Skeletal muscle cell (primary cell): Measurements from ENCODE around the gene FOCAD.

ENCODE experiments used
- DNase-seq: peaks from one replicate; pipeline ENCODE4 v3.0.0-alpha.2; 2010; ENCODE audit warnings: low read depth
- H3K4me3 ChIP-seq: 2 replicates; pipeline ENCODE4 v1.5.1; 2011; ENCODE audit warnings: low read depth, mild to moderate bottlenecking, control low read depth, low read length, moderate library complexity

Gene FOCAD

DNA sequence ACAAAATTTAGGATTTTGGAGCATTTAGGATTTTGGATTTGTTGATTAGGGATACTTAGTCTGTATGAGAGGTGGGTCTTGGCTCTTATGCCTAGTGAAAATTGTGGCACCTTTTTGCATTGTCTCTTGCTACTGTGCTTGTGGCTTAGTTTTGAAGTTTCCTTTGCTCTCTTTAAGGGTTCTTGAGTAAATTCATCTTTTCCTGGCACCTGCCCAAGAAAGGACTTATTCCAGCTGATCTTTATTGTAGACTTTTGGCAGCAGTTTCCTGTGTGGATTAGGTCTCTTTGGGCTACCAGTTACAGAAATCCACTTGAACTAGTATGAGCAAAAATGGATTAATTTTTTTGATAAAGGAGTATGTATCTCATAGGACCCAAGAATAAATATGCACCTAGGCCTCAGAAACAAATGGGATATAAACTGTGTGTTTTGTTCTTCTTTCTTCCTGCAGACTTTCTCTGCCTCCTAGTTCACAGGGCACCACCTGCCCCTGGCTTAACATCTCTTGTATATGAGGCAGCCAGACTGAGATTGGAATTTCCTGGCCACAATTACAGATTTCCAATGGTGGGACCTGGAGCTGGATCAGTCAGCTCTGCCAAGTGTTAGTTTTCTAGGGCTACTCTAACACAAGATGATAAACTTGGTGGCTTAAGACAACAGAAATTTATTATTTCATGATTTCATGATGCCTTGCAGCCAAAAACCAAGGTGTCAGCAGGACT is 44.6 kb downstream of the FOCAD start:
- no peak overlapping the region for H3K4me3 ChIP-seq
- peak; percentile 6 for DNase-seq

DNA sequence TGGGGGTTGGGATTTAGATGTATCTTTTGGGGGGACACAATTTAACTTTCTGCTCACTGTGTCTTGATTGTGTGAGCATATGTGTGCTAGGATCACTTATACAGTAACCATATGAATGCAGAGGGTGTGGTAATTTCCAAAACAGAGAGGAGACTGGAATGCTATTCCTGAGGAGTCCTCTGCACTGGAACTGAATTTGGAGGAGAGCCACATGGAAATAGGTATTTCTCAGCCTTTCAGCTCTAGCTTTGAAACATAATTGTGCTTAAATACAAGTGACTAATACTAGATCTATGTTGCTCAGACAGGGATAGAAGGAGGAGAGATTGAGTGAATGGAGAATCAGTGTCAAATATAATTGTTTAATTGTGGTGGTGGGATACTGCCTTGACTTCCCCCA is 45.5 kb downstream of the FOCAD start:
- DNase-seq = no peak
- H3K4me3 ChIP-seq = no peak overlapping the region

DNA sequence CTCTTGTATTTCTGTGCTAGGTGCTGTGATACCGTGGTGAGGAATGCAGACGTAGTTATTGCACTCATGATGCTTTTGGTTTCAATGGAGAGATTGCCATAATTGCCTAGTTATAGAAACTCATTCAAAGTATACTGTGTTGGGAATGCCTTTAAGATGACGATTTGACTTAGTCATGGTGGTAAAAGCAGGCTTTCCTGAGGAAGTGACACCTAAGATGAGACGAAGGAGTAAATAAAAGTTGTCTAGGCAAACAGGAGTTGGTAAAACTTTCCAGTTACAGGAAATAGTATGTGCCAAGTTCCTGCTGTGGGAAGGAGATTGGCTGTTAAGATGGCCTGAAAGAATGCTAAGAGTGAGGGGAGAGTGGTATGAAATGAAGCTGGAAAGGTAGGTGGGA is 48.1 kb downstream of the FOCAD start:
- H3K4me3 ChIP-seq = no peak overlapping the region
- peak; percentile 20 for DNase-seq

DNA sequence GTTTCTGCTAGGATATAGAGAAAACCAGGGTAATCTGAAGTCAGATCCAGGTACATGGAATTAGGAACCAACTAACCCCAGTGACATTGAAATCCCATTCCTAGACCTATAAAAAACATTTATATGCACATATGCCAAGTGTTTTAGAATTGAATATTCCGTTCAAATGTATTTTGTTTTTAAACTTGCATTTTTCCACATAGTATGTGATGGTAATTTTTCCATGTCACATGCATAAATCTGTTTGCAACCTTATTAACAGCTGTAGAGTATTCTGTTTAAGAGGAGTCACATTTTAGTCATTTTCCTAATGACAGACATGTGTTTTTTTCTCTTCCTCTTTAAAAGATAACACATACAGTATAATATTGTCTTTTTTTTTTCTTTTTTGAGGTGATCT is 50.2 kb downstream of the FOCAD start:
- no peak overlapping the region for H3K4me3 ChIP-seq
- DNase-seq = no peak

DNA sequence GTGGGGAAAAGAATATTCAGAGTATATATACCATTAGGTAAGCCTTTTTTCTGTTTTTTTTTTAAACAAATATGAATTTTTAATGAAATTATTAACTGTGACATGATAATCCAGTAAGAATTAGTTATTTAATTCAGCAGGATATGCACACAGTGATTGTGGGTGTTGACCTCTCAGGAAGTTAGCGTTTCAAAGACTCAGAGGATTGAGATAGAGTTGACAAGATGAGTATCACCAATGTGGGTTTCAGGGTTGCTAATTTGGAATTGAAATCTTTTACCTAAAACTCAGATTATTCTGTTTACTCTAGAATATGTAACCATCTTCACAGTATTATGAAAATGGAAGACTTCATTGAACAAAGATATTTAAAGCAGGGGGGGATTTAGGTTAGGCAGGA is 56.2 kb downstream of the FOCAD start:
- DNase-seq = no peak
- no peak overlapping the region for H3K4me3 ChIP-seq

DNA sequence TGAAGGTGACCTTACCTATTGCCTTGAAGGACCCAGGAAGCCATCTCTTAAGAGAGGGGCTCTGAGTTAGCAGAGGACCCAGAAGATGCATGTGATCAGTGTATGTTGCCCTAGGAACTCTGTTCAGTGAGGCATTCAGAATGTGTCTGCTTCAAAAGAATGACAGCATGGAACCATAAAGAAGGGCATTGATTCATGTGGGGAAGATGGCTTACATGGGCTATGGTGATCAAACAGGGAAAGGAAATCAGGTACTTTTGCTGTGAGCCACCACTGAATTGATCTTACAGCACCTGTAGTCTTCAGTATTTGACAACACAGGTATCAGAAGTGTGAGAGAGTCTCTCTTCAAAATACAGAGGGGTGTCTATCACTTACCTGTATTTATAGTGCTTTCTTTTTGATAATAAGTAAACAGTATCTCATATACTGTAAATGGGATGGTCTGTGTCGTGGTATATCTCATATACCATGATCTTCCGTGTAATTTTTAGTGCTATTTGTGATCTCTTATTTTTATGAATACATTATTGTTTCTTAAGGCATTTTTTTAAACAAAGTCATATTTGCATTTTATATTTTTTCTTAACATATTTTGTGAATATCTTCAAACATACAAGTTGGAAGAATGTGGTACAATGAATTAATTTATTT is 57.0 kb downstream of the FOCAD start:
- no peak overlapping the region for H3K4me3 ChIP-seq
- no peak for DNase-seq

DNA sequence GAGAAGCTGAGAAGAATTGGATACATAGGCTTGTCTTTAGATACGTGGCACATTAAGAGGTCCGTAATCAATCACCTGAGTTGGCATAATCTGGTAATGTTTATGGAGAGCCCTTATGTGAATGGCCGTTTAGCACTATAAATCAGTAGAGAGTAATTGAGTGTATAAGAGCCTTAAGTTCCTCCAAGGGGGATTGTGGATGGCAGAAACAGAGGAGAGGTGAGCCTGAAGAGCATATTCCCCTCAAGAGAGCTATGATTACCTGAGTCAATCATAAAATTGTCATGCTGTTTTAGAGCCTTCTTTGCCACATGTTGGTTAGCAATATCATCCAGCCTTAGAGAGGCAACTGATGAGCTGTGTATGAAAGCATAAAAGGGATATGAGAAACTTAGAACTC is 58.8 kb downstream of the FOCAD start:
- no peak for DNase-seq
- no peak overlapping the region for H3K4me3 ChIP-seq

DNA sequence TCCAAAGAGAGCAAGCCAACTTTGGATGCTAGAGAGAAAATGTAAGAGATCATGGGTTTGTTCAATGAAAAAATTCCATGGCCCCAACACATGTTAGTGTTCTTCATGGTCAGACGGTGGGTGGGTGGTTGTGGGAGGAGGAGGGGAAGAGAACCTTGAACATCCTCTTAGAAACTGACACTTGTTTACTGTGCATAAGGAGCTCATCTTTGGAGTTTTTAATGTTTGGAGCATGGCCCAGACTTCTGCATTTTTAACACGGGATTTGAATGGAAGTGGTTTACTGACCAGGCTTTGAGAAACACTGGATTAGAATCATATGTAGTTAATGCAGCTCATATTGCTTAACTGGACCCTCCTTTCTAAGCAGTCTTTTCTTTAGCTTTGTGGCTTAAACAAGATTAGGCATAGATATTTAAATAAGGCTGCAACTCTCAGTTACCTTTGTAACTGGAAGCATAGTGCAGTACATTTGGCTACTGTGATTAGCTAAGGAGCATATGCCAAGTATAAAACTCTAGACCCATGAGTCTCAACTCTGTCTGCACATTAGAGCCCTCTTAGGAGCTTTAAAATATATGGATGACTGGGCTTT is 60.1 kb downstream of the FOCAD start:
- no peak overlapping the region for H3K4me3 ChIP-seq
- no peak for DNase-seq

DNA sequence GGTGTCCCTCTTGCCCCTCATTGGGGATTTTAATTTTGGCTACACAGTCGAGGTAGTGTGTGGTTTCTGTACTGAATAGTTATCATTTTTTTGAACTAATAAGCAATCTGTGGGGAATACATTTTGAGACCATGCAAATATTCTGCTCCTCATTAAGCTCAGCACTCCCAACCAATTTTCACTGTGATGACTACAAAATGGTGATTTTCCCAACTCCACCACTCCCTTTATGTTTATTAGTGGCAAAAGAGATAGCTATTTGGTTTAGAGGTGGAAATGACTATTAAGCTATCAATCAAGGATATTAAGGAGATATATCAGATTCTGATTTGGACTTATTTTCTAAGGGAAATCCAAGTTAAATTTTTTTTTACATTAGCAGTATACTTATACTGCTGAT is 62.9 kb downstream of the FOCAD start:
- no peak overlapping the region for H3K4me3 ChIP-seq
- no peak for DNase-seq

DNA sequence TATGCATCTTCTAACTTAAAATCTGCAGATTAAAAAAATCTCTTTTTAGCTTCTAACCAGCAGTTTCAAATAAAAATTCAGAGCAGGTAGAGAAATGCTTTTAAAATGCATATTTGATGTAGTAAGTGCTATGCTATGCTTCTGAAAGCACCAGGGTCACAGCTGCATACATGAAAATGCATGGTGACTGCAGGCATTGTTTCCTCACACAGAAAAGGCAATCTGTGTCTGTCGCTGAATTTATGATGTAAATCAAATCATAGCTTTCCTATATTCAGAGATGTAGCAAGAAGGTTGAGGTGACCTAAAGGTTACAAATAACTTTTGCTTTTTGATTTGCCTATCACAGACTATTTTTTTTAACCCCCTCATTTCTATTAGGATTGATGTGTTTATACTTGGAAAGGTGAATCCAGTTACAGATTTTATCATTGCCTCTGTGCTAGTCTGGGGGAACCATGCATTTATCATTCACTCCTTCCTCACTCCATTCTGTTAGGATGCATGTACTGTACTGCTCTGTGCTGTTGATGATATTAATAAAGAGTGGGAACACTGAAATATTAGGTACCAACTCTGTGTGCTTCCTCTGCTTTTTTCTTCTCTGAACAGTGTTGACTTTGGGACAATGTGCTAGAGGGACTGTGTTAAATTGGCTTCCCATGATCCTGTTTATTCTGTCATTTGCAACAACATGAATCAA is 65.6 kb downstream of the FOCAD start:
- DNase-seq = no peak
- H3K4me3 ChIP-seq = no peak overlapping the region

DNA sequence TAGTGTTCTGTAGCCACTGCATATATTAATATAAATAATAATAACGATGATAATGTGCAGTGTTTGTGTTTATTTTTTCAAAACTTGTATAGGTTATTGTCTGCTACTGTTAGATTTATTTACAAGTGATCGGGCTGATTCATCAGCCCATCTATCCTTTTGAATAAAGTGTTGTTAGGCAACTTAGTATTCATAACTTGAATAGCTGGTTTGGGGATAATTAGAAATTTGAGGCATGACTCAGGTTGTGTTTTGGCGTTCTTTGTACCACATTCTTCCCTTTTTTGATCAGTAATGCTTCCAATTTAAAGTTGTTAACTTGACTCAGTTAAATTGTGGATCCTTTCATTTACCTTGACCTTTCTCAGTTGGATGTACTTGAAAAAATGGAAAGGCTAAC is 69.7 kb downstream of the FOCAD start:
- H3K4me3 ChIP-seq = no peak overlapping the region

DNA sequence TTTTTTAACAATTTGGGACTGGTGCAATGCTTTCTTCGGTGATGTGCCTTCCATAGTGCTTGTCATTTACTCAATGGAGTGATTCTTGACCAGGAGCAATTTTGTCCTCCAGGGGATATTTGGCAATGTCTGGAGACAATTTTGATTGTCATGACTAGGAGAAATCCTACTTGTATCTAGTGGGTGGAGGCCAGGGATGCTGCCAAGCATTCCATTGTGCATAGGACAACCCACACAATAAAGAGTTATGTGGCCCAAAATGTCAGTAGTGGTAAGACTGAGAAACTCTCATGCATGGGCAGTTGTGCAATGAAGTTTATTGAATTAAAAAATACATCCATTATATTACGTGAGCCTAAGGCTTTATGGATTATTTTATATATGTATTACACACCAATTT is 70.5 kb downstream of the FOCAD start:
- peak; percentile 1 for DNase-seq

More for the DNA sequence above, 69.7 kb downstream of the FOCAD start:
- DNase-seq = no peak

DNA sequence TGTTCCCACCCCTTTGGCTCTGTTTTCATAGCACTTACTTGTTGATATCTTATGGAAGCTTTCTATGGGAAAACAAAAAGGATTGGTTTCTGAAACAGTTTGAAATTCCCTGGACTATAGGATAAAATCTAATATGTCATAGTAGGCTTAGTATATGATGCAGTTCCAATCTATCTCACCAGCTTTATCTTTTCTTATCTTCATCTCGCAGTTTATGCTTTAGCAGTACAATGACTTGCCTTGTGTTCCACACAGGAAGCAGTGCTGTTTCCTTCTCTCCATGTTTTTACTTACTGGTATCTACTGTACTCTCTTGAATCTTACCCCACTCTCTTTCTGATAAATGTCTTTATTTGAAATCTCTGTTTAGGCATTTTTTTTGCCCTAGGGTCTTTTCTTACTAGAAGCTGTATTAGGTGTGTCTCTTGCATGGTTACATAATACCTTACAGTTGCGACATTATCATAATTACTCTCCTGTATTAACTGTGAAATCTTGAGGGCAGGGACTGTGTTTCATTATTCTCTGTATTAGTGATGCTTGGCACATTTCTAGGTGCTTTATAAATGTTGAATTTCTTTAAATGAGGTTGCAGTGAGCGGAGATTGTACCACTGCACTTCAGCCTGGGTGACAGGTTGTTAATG is 76.3 kb downstream of the FOCAD start:
- H3K4me3 ChIP-seq = no peak overlapping the region
- DNase-seq = no peak

More for the DNA sequence above, 70.5 kb downstream of the FOCAD start:
- no peak overlapping the region for H3K4me3 ChIP-seq

DNA sequence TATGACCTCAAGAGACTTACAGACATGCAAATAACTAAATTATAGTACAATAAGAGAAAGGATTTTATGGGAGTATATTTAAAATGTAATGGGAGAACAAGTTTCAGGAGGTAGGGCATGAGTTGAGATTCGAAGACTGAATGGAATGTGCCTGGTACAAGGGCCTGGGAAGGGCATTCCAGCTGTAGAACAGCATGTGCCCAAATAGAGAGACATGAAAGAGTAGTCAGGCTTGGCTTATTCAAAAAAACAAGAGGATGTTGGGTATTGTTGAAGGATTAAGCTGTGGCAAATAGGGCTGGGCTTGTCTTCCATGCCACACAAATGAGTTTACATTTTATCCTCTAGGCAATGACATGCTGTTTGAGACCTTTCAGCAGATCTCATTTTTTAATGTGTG is 86.9 kb downstream of the FOCAD start:
- DNase-seq = no peak
- H3K4me3 ChIP-seq = no peak overlapping the region

DNA sequence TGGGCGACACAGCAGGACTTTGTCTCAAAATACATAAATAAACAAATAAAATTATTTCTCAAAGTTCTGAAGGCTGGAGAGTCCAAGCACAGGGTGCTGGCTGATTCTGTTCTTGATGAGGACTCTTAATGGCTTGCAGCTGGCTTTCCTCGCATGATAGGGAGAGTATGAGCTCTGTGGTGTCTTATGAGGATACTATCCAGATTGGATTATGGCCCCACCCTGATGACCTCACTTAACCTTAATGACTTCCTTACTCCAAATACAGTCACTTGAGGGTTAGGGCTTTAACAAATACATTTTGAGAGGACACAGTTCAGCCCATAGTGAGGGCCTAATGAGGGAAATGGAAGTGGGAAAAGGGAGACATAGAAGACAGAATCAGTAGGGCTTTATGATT is 87.7 kb downstream of the FOCAD start:
- no peak overlapping the region for H3K4me3 ChIP-seq

DNA sequence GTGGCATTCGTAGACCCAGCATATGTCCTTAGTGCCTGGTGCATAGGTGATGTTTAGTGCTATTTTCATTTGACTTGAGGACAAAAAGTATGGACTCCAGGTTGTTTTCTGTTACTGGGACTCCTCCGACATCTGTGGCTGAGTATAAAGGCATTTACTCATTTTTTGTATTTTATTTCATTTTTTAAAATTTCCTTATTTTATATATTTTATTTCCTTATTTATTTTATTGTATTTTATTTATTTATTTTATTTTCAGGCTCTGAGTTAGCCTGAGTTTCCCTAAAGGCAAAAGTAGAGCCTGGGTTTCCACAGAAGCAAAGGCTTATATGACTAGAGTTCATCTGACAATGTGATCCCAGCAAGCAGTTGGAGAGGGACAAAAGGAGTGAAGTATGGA is 91.6 kb downstream of the FOCAD start:
- DNase-seq = no peak
- no peak overlapping the region for H3K4me3 ChIP-seq

More for the DNA sequence above, 87.7 kb downstream of the FOCAD start:
- no peak for DNase-seq

DNA sequence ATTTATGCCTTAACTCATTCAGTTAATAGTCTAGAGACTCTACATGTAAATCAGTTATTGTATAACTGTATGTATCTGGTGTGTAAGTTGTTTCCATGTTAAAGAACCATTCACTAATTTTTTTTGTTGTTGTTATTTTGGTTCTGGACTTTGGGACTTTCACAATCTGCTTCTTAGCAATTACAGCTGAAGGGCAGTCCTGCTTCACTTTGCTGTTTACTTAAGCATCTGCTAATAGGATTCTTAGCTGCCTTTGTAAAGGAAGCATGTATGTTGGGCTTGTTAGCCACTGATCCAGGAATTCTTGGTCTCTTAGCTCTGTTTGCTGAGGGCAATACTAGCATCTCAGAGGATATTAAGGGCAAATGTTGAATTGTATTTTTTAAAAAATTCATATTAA is 97.0 kb downstream of the FOCAD start:
- DNase-seq = no peak
- H3K4me3 ChIP-seq = no peak overlapping the region

DNA sequence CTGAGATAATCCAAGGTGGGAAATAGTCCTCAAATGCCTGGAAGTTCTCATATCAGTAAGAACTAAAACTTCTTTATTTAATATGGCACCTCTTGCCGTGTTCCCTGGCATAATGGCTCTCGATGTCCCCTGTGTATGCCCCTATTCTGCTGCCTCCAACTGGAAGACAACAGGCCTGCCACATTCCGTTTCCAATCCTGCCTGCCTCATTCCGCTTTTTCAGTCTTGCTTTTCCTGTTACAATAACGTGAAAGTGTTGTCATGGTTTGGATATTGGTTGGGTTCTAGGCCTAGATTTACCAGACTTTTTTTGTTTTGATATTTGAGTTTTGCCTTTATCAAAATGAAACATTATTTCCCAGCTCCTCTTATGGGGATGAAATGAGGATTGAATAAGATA is 98.2 kb downstream of the FOCAD start:
- DNase-seq = no peak
- H3K4me3 ChIP-seq = no peak overlapping the region

DNA sequence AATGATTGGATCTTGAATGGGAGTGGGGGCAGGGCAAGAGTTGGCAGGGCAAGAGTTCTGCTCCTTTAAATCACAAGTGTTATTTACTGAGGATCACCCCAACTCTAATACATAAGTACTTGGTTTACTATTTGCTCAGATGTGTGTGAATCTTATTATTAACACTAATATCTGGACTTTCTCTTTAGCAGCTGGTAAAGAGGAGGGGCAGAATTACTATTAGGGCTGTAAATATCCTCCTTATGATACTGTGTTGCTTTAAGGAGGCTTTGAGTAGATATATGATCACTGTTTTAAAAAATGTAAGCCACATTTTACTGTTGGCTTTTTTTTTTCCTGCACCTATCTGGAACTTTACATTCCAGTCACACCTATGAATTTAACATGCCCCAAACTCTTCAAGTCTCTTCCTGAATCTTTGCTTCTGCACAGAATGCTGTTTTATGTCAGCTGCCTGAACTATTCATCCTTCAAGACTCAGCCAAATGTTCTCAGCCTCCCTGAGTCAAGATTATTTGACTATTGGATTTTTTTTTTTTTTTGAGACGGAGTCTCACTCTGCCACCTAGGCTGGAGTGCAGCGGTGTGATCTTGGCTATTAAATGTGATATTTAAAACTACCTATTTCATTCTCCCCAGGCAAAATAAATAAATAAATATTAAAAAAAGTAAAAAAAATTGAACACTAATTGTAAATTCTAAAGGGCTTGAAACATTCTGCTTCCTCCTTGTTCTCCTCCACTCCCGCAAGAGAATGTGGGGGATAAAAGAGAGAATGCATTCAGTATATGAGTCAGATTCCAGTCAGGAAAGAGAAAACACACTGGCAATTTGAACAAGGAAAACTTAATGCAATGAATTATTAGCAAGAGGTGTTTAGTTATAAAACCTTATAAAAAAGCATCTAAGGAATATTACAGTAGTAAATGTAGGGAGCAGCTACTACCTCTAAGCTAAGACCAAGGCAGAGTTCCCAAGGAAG is 99.3 kb downstream of the FOCAD start:
- H3K4me3 ChIP-seq = no peak overlapping the region
- DNase-seq = no peak
